ENCODE data around the gene C19orf44. TPM values are rescaled to one million over a fixed set of nuclear protein-coding genes. Genes with fewer than 3 reads are reported as not detected.

C19orf44 gene
- total RNA-seq = 1.6 and 2.1 TPM in 2 replicates

GRCh38 chr19:16495982-16496612, at the start of gene C19orf44, which contains the start of gene CALR3:
C19orf44 (plus strand) TSS chr19:16496394; CDS start chr19:16500793, 4,399 bp downstream.
CALR3 (minus strand) TSS chr19:16496167; CDS start chr19:16496129, 38 bp downstream.

GRCh38 chr19:16542045-16542909, 46.1 kb downstream of the C19orf44 start, which contains the start of gene CHERP:
CHERP (minus strand) TSS chr19:16542437; CDS start chr19:16542378, 59 bp downstream.

Other genes starting within 250 kb of the C19orf44 start
- 4.0 and 16.1 TPM in 2 replicates for gene KLF2, start 171.6 kb upstream of the C19orf44 start, total RNA-seq
- 8.3 and 8.9 TPM in 2 replicates for gene EPS15L1, start 24.4 kb upstream of the C19orf44 start, total RNA-seq
- not detected in 2 replicates for gene CALR3, start 227 bp upstream of the C19orf44 start, total RNA-seq
- 4.5 and 6.0 TPM in 2 replicates for gene CHERP, start 46.0 kb downstream of the C19orf44 start, total RNA-seq
- gene SLC35E1, start 76.0 kb downstream of the C19orf44 start, total RNA-seq = 19.9 and 21.7 TPM in 2 replicates
- gene MED26, start 131.8 kb downstream of the C19orf44 start, total RNA-seq = 3.7 and 4.0 TPM in 2 replicates
- gene SMIM7, start 163.8 kb downstream of the C19orf44 start, total RNA-seq = 50.8 and 54.2 TPM in 2 replicates
- gene TMEM38A, start 164.7 kb downstream of the C19orf44 start, total RNA-seq = 1.4 and 1.7 TPM in 2 replicates
- not detected in 2 replicates for gene NWD1, start 223.5 kb downstream of the C19orf44 start, total RNA-seq

Measured in dermis lymphatic vessel endothelial cell (primary cell).